ENCODE results near the gene MRAP2. TPM values are rescaled to one million over a fixed set of nuclear protein-coding genes. Genes with fewer than 3 reads are reported as not detected.

MRAP2 gene
- total and polyA plus RNA-seq, 2 experiments from 2014 or later, result 6.1 to 13.5 TPM

DNA sequence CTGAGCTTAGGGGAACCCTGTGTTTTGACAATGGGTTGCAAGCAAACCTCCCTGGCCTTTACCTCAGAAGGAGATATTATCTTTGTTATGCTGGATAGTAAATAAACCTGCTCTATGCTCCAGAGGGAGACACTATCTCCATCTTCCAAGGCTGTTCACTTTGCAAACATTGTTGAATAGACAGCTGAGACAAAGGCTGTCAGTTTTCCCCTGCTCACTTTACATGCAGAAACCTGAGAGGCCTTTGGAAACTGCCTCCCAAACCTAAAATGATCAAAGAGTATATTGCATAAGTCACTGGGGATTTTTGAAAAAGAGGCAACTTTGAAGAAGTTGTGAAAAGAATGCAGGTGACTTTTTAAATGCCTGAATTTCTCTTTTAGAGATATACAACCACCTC, 61.6 kb downstream of the MRAP2 start (continued):
- TF ChIP-seq JUNB (IDR thresholded peaks at IDR 0.05; ENCODE audit: unreplicated experiment) (no peak), NANOG (IDR thresholded peaks at IDR 0.05; ENCODE audit: borderline replicate concordance) (no peak), POLR2AphosphoS5 (IDR thresholded peaks at IDR 0.05; ENCODE audit: low read depth) (no peak), EZH2 (IDR thresholded peaks at IDR 0.05; ENCODE audit: low read depth, unreplicated experiment) (no peak)
- TF ChIP-seq, protein P1, sequence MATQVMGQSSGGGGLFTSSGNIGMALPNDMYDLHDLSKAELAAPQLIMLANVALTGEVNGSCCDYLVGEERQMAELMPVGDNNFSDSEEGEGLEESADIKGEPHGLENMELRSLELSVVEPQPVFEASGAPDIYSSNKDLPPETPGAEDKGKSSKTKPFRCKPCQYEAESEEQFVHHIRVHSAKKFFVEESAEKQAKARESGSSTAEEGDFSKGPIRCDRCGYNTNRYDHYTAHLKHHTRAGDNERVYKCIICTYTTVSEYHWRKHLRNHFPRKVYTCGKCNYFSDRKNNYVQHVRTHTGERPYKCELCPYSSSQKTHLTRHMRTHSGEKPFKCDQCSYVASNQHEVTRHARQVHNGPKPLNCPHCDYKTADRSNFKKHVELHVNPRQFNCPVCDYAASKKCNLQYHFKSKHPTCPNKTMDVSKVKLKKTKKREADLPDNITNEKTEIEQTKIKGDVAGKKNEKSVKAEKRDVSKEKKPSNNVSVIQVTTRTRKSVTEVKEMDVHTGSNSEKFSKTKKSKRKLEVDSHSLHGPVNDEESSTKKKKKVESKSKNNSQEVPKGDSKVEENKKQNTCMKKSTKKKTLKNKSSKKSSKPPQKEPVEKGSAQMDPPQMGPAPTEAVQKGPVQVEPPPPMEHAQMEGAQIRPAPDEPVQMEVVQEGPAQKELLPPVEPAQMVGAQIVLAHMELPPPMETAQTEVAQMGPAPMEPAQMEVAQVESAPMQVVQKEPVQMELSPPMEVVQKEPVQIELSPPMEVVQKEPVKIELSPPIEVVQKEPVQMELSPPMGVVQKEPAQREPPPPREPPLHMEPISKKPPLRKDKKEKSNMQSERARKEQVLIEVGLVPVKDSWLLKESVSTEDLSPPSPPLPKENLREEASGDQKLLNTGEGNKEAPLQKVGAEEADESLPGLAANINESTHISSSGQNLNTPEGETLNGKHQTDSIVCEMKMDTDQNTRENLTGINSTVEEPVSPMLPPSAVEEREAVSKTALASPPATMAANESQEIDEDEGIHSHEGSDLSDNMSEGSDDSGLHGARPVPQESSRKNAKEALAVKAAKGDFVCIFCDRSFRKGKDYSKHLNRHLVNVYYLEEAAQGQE (IDR thresholded peaks at IDR 0.05; ENCODE audit: unreplicated experiment), result no peak

DNA sequence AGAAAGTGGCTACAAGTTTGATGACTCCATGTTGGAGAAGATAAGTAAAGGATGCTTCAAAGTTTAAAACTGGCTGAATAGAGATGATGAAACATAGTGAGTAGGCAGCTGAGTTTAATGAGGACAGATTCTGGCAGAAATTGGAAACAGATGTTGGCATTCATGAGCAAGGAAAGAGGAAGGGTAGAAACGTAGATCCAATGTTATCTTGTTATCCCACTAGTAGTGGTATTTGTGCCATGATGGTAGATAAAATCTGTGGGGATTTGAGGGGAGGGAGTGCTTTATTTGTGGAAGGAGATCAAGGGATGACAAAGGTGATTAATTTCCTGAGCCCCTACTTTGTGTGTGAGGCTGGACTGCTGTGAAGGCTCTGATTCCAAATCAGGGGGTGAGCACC, 69.5 kb downstream of the MRAP2 start:
- DNase-seq (ENCODE audit: low spot score) (no peak), ATAC-seq (no peak)
- no peak overlapping the region for H2AFZ ChIP-seq
- Mint-ChIP-seq H3K4me1 (no peaks in the 10 kb centered on the region), H3K36me3 (ENCODE audit: low read depth) (peaks cover 4% of the 10 kb centered on the region; the same call in 2 of the 3 replicates), H3K4me3 (no peak overlapping the region), H3K27ac (no peak overlapping the region), H3K27me3 (ENCODE audit: insufficient read depth, low read depth, poor library complexity) (peaks cover 1% of the 10 kb centered on the region), H3K9me3 (peaks cover 6% of the 10 kb centered on the region; the same call in 2 of the 3 replicates)
- H3K9me2 ChIP-seq (ENCODE audit: insufficient read depth), result peaks cover 29% of the 10 kb centered on the region
- no peak overlapping the region for H3K4me2 ChIP-seq
- H3K27ac ChIP-seq (ENCODE audit: low read depth), result no peak overlapping the region
- no peaks in the 10 kb centered on the region for H3K4me1 ChIP-seq (ENCODE audit: insufficient read depth)
- no peaks in the 10 kb centered on the region for H4K20me1 ChIP-seq (replicated peaks; ENCODE audit: insufficient read depth)
- H3K79me2 ChIP-seq (replicated peaks; ENCODE audit: insufficient read depth), result no peaks in the 10 kb centered on the region
- no peak overlapping the region for H3K4me3 ChIP-seq
- H3K27me3 ChIP-seq (ENCODE audit: insufficient read depth), result no peaks in the 10 kb centered on the region
- no peaks in the 10 kb centered on the region for H3K36me3 ChIP-seq (ENCODE audit: insufficient read depth)
- TF ChIP-seq, protein P2, sequence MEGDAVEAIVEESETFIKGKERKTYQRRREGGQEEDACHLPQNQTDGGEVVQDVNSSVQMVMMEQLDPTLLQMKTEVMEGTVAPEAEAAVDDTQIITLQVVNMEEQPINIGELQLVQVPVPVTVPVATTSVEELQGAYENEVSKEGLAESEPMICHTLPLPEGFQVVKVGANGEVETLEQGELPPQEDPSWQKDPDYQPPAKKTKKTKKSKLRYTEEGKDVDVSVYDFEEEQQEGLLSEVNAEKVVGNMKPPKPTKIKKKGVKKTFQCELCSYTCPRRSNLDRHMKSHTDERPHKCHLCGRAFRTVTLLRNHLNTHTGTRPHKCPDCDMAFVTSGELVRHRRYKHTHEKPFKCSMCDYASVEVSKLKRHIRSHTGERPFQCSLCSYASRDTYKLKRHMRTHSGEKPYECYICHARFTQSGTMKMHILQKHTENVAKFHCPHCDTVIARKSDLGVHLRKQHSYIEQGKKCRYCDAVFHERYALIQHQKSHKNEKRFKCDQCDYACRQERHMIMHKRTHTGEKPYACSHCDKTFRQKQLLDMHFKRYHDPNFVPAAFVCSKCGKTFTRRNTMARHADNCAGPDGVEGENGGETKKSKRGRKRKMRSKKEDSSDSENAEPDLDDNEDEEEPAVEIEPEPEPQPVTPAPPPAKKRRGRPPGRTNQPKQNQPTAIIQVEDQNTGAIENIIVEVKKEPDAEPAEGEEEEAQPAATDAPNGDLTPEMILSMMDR (conservative IDR thresholded peaks at IDR 0.05; ENCODE audit: low read depth in 2 of 2), result no peak
- TF ChIP-seq ZNF462 (CRISPR knock-in tag; IDR thresholded peaks at IDR 0.05) (no peak), STAT1 (IDR thresholded peaks at IDR 0.05; ENCODE audit: unreplicated experiment) (no peak), POLR2AphosphoS5 (IDR thresholded peaks at IDR 0.05; ENCODE audit: low read depth) (no peak), JUNB (IDR thresholded peaks at IDR 0.05; ENCODE audit: unreplicated experiment) (no peak), ZNF114 (CRISPR knock-in tag; IDR thresholded peaks at IDR 0.05) (no peak), ZNF331 (CRISPR knock-in tag; IDR thresholded peaks at IDR 0.05; ENCODE audit: low read depth) (no peak), EZH2phosphoT487 (IDR thresholded peaks at IDR 0.05; ENCODE audit: unreplicated experiment) (no peak), NANOG (IDR thresholded peaks at IDR 0.05; ENCODE audit: borderline replicate concordance) (no peak), EZH2 (IDR thresholded peaks at IDR 0.05; ENCODE audit: low read depth, unreplicated experiment) (no peak)
- TF ChIP-seq, protein P3, sequence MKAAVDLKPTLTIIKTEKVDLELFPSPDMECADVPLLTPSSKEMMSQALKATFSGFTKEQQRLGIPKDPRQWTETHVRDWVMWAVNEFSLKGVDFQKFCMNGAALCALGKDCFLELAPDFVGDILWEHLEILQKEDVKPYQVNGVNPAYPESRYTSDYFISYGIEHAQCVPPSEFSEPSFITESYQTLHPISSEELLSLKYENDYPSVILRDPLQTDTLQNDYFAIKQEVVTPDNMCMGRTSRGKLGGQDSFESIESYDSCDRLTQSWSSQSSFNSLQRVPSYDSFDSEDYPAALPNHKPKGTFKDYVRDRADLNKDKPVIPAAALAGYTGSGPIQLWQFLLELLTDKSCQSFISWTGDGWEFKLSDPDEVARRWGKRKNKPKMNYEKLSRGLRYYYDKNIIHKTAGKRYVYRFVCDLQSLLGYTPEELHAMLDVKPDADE (IDR thresholded peaks at IDR 0.05), result no peak
- no peaks in the 10 kb centered on the region for H3F3A ChIP-seq (replicated peaks; ENCODE audit: low read depth)

Data from GM23338 (cell line).